ENCODE measurements around the gene LCN15. TPM values are rescaled to one million over a fixed set of nuclear protein-coding genes. Genes with fewer than 3 reads are reported as not detected.

The LCN15 gene
- total RNA-seq, 1 experiment from 2014 or later: not detected

DNA sequence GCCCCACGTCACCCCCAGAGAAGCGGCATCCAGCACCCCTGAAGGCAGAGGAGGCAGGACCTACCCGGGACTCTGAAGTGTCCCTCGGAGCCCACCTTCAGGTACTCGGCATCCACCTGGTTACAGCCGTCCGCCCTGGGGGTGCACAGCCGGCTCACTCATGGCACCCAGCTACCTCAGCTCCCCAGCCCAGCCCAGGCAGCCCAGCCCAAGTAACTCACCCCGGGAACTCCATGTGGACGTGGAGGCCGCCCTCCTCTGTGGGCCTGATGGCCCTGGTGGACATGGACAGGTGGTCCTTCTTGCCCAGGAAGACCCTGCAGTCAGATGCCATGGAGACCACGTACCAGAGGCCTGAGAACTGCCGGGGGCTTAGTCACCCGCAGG is 676 bp downstream of the LCN15 start:
- TF ChIP-seq, protein P1, sequence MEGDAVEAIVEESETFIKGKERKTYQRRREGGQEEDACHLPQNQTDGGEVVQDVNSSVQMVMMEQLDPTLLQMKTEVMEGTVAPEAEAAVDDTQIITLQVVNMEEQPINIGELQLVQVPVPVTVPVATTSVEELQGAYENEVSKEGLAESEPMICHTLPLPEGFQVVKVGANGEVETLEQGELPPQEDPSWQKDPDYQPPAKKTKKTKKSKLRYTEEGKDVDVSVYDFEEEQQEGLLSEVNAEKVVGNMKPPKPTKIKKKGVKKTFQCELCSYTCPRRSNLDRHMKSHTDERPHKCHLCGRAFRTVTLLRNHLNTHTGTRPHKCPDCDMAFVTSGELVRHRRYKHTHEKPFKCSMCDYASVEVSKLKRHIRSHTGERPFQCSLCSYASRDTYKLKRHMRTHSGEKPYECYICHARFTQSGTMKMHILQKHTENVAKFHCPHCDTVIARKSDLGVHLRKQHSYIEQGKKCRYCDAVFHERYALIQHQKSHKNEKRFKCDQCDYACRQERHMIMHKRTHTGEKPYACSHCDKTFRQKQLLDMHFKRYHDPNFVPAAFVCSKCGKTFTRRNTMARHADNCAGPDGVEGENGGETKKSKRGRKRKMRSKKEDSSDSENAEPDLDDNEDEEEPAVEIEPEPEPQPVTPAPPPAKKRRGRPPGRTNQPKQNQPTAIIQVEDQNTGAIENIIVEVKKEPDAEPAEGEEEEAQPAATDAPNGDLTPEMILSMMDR (IDR thresholded peaks at IDR 0.05; ENCODE audit: unreplicated experiment): no peak
- CTCF ChIA-PET: no interaction called here
- intact Hi-C loops (cut with micrococcal nuclease; ENCODE audit: unreplicated experiment): no loop called here
- Mint-ChIP-seq H3K36me3 (ENCODE audit: insufficient read depth, unreplicated experiment) (no peaks in the 10 kb centered on the region), H3K27me3 (ENCODE audit: unreplicated experiment) (peaks cover 23% of the 10 kb centered on the region), H3K4me3 (ENCODE audit: low read depth, unreplicated experiment) (no peak overlapping the region), H3K27ac (ENCODE audit: unreplicated experiment) (no peak overlapping the region), H3K4me1 (ENCODE audit: low read depth, unreplicated experiment) (peaks cover 10% of the 10 kb centered on the region), H3K9me3 (ENCODE audit: low read depth, unreplicated experiment) (no peaks in the 10 kb centered on the region)
- DNase-seq: no peak
- BruUV-seq (replicated peaks): no TSS peak

DNA sequence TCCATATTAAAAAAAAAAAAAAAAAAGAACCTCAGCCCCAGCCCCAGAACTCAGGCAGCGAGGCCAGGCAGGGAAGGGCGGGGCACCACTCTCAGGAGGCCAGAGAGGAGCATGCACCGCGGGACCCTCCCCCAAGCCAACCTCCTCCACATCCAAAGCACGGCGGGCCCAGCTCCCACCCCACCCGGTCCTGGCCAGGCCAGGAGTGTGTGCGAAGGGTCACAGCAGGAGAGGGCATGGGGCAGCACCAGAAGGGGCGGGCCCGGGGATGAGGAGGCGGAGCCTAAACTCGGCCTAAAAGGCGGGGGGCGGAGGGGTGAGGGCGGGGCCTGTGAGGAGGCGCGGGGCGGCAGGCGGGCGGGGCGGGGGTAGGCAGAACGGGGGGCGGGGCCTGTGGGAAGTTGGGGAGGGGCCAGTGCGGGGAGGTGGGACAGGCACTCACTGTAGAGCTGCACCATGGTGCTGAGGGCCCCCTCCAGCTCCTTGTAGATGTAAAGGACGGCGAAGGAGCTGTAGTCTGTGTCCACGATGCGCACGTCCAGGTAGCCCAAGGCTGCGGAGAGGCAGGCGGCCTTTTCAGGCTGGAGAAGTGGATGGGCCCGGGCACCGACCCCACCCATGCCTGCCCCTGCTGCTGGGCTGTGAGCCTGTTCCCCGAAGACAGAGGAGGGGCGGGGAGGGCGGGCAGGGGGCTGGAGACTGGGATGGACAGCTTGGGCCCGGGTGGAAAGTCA is 1.2 kb downstream of the LCN15 start:
- CTCF ChIA-PET: no interaction called here
- Mint-ChIP-seq H3K27me3 (ENCODE audit: unreplicated experiment) (peaks cover 23% of the 10 kb centered on the region), H3K9me3 (ENCODE audit: low read depth, unreplicated experiment) (no peaks in the 10 kb centered on the region), H3K4me1 (ENCODE audit: low read depth, unreplicated experiment) (peaks cover 10% of the 10 kb centered on the region), H3K27ac (ENCODE audit: unreplicated experiment) (no peak overlapping the region), H3K36me3 (ENCODE audit: insufficient read depth, unreplicated experiment) (no peaks in the 10 kb centered on the region), H3K4me3 (ENCODE audit: low read depth, unreplicated experiment) (no peak overlapping the region)
- no TSS peak for BruUV-seq (replicated peaks)
- TF ChIP-seq, protein P1 (IDR thresholded peaks at IDR 0.05; ENCODE audit: unreplicated experiment): no peak
- intact Hi-C loops (cut with micrococcal nuclease; ENCODE audit: unreplicated experiment): no loop called here
- no peak for DNase-seq

DNA sequence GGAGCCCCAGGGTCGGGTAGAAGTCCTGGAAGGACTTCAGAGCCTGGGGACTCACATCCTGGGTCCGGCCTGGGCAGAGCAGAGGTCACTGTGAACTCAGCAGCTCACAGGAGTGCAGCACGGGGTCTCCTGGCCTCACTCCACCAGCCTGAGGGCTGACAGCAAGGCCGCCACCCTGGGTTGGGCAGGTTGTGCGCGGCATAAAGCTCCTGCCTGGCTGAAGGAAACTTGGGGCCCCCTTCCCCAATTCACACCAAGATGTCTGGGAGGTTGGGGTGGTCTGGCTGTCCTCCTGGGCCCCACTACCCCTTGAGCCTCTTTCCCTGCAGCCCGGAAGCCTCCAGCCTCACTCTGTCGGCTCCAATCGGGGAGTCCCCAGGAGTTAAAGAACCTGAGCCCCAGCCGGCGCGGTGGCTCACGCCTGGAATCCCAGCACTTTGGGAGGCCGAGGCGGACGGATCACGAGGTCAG is 2.1 kb downstream of the LCN15 start:
- Mint-ChIP-seq H3K4me1 (ENCODE audit: low read depth, unreplicated experiment) (peaks cover 8% of the 10 kb centered on the region), H3K9me3 (ENCODE audit: low read depth, unreplicated experiment) (no peaks in the 10 kb centered on the region), H3K36me3 (ENCODE audit: insufficient read depth, unreplicated experiment) (no peaks in the 10 kb centered on the region), H3K27ac (ENCODE audit: unreplicated experiment) (no peak overlapping the region), H3K4me3 (ENCODE audit: low read depth, unreplicated experiment) (no peak overlapping the region), H3K27me3 (ENCODE audit: unreplicated experiment) (peaks cover 23% of the 10 kb centered on the region)
- no peak for DNase-seq
- intact Hi-C loops (cut with micrococcal nuclease; ENCODE audit: unreplicated experiment): no loop called here
- BruUV-seq (replicated peaks): no TSS peak
- CTCF ChIA-PET: no interaction called here
- TF ChIP-seq, protein P1 (IDR thresholded peaks at IDR 0.05; ENCODE audit: unreplicated experiment): no peak

GRCh38 chr9:136761545-136761981 is 2.8 kb downstream of the LCN15 start:
- TF ChIP-seq, protein P1 (IDR thresholded peaks at IDR 0.05; ENCODE audit: unreplicated experiment): no peak
- intact Hi-C loops (cut with micrococcal nuclease; ENCODE audit: unreplicated experiment): no loop called here
- H3K27me3 Mint-ChIP-seq (ENCODE audit: unreplicated experiment): peaks cover 23% of the 10 kb centered on the region
- no peak for DNase-seq
- no TSS peak for BruUV-seq (replicated peaks)
- H3K4me1 Mint-ChIP-seq (ENCODE audit: low read depth, unreplicated experiment): peaks cover 2% of the 10 kb centered on the region
- H3K36me3 Mint-ChIP-seq (ENCODE audit: insufficient read depth, unreplicated experiment): no peaks in the 10 kb centered on the region
- CTCF ChIA-PET: interaction anchor here (0.7 kb wide), 1 partner anchor 13 kb away, joined by 4 read pairs; no protein-coding TSS in a partner anchor
- no peak overlapping the region for H3K27ac Mint-ChIP-seq (ENCODE audit: unreplicated experiment)
- H3K4me3 Mint-ChIP-seq (ENCODE audit: low read depth, unreplicated experiment): no peak overlapping the region
- H3K9me3 Mint-ChIP-seq (ENCODE audit: low read depth, unreplicated experiment): no peaks in the 10 kb centered on the region
